ENCODE data around the gene CLN6.

CLN6 gene

GRCh38 chr15:68275165-68275746 lies 45.7 kb upstream of the CLN6 start:
- TF ChIP-seq CTCF (IDR thresholded peaks at IDR 0.05; ENCODE audit: low read depth, low read length) = no peak
- no peak overlapping the region for H3K4me3 ChIP-seq (ENCODE audit: low read depth, low read length)

- TF ChIP-seq CTCF (IDR thresholded peaks at IDR 0.05; ENCODE audit: low read depth, low read length) = no peak
- no peak overlapping the region for H3K4me3 ChIP-seq (ENCODE audit: low read depth, low read length)
These were observed 44.8 kb upstream of the CLN6 start for GRCh38 chr15:68274201-68274848.

DNA sequence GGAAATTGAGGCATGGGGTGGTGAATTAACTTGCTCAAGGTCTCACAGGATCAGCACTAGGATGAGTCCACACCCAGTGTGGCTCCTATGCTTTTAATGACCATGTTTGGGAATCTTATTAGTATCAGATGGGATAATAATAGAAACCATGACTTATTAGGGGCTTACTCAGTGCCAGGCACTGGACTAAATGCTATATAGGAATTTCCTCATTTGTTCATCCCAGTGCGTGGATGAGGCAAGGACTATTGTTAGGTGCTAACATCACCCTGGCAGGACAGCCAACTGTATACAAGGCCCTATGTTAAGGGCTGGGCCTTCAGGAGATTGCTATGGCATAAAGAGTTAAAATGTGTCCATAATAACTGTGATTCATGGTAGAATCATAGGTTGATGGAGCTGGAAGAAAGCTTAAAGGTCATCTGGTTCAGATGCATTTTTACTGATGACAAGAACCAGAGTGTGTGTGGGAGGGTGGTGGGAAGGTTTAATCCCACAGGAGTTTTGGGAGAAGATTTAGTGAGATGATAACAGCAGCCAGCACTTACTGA lies 43.3 kb upstream of the CLN6 start:
- H3K4me3 ChIP-seq (ENCODE audit: low read depth, low read length) = no peak overlapping the region
- TF ChIP-seq CTCF (IDR thresholded peaks at IDR 0.05; ENCODE audit: low read depth, low read length) = no peak

DNA sequence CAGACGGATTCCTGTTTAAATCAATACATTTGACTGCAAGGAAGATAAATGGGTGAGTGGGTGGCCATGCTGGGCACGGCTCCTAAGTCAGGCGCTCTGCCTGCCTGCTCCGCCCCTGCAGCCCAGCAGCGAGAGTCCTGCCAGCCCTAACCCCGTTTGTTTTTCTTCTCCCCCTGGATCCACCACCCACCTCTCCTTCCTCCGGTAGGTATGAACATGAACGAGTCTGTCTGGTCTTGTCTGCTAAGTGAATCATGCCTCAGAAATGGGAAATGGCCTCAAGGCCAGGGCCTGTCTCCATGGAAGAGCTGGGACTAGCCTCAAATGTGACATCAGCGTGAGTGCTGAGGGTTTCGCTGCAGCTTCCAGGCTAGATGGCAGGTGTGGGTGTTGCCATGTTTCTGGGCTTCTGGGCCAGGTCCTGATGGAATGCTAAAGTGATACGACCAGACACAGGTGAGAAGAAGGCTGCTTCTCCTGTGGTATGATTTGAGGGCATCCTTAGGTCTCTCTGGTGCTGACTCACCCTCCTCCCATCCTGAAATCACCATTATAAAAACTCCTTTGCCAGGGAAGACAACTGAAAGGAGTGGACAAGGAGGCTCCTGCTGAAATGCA lies 42.4 kb upstream of the CLN6 start:
- H3K4me3 ChIP-seq (ENCODE audit: low read depth, low read length) = no peak overlapping the region

GRCh38 chr15:68268405-68268804 lies 38.9 kb upstream of the CLN6 start:
- TF ChIP-seq CTCF (IDR thresholded peaks at IDR 0.05; ENCODE audit: low read depth, low read length) = no peak
- H3K4me3 ChIP-seq (ENCODE audit: low read depth, low read length) = no peak overlapping the region

More for the DNA sequence above, 42.4 kb upstream of the CLN6 start:
- no peak for TF ChIP-seq CTCF (IDR thresholded peaks at IDR 0.05; ENCODE audit: low read depth, low read length)

DNA sequence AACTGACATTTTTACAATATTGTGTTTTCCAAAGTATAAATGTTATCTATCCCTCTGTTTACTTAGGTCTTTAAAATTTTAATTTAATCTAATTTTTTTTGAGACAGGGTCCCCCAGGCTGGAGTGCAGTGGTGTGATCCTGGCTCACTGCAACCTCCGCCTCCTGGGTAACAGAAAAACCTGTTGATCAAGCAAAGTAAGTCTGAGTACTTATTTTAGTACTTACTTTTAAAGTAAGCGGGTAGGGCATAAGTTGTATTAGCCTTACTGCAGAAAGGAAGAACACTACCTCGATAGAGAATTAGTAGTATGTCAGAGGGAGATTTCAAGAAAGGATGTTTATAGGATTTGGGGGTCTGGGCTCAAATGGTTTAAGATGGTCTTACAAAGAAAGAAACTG lies 36.1 kb upstream of the CLN6 start:
- H3K4me3 ChIP-seq (ENCODE audit: low read depth, low read length) = no peak overlapping the region

More for the DNA sequence above, 36.1 kb upstream of the CLN6 start:
- TF ChIP-seq CTCF (IDR thresholded peaks at IDR 0.05; ENCODE audit: low read depth, low read length) = no peak

Measured in WI38 (cell line).